Stimulated activated CD8-positive, alpha-beta memory T cell treated with anti-CD3 and anti-CD28 coated beads, Interleukin-2, amount 100 ng/mL, for 48 hours (primary cell): ENCODE data around the gene RSAD1.
A peak's percentile ranks its signal among the peaks of the same experiment; 100 is the strongest.

Experiments used
- DNase-seq, 2 donors: peaks; one replicate each; pipeline ENCODE4 v3.0.0-alpha.2; 2020; ENCODE audit warnings: low read depth in 2 of 2

The RSAD1 gene

GRCh38 chr17:50478391-50479381, at the start of gene RSAD1:
Gene RSAD1 (plus strand): TSS chr17:50478860. CDS start chr17:50478885, 25 bp downstream.
- peak; percentile 78 to 79 for DNase-seq

GRCh38 chr17:50429793-50430192, 48.9 kb upstream of the RSAD1 start:
- no peak for DNase-seq

GRCh38 chr17:50430821-50431618, 47.6 kb upstream of the RSAD1 start:
- DNase-seq = no peak

DNA sequence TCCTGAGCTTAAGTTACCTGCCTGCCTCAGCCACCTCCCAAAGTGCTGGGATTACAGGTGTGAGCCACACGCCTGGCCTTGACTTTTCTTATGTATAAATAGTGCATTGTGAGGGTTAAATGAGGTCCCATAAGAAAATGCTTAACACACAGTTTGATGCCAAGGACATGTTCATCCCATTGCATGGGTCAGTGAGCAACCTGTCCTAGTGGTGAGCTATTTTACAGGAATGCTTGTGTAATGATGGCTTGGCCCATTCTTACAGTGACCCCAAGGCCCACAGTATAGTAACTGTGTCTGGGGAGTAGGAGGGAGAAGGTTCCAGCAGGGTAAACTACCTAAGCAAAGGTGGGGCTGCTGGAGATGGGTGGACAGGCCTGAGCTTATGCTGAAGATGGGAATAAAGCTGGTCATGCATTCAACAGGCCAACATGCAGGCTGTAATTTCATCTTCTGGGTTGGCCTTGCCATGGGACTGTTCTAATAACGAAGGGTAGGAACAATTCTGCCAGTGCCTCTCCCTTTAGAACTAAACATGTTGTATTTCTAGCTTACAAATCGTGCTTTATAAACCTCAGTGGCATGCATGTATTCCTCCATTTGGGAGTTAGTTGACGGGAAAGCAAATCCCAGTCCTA, 46.4 kb upstream of the RSAD1 start:
- DNase-seq = no peak

GRCh38 chr17:50437409-50437808, 41.3 kb upstream of the RSAD1 start:
- DNase-seq = no peak

DNA sequence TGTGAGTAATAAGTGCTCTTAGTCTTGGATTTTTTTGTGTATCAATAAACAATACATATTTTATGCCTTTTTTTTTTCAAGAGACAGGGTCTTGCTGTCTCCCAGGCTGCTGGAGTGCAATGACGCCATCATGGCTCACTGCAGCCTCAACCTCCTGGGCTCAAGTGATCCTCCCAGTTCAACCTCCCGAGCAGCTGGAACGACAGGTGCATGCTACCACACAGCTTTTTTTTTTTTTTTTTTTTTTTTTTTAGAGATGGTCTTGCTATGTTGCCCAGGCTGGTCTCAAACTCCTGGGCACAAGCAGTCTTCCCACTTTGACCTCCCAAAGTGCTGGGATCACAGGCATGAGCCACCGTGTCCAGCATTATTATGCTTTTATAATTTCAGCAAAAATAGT, 39.7 kb upstream of the RSAD1 start:
- DNase-seq = no peak

GRCh38 chr17:50440172-50440837, 38.4 kb upstream of the RSAD1 start:
- DNase-seq = no peak

GRCh38 chr17:50440838-50441829, 37.5 kb upstream of the RSAD1 start:
- no peak for DNase-seq

- no peak for DNase-seq
Observed at GRCh38 chr17:50443505-50443974, 35.1 kb upstream of the RSAD1 start.

DNA sequence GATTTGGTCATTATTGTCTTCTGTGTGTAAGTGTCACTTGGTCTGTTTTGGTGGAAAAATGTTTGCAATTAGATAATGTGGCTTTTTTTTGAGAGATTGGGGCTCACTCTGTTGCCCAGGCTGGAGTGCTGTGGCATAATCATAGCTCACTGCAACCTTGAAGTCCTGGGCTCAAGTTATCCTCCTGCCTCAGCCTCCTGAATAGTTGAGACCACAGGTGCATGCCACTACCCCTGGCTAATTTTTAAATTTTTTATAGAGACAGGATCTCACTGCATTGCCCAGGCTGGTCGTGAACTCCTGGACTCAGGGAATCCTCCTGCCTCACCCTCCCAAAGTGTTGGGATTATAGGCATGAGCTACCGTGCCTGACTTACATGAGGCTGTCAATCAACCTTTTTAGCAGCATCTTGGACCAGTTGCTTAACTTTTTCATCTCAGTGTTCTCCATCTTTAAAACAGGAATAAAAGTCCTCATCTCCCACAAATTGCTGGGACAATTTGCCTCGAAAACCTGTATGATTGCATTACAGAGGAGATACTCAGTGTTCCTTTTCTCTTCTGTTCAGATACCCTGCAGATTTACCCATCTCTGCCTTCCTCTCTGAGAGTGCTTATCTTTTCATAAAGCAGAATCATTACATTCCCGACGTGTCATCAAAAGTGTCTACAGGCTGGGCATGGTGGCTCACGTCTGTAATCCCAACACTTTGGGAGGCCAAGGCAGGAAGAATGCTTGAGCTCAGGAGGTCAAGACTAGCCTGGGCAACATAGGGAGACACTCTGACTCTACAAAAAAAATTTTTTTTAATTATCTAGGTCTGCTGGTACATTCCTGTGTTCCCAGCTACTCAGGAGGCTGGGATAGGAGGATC, 33.6 kb upstream of the RSAD1 start:
- no peak for DNase-seq

DNA sequence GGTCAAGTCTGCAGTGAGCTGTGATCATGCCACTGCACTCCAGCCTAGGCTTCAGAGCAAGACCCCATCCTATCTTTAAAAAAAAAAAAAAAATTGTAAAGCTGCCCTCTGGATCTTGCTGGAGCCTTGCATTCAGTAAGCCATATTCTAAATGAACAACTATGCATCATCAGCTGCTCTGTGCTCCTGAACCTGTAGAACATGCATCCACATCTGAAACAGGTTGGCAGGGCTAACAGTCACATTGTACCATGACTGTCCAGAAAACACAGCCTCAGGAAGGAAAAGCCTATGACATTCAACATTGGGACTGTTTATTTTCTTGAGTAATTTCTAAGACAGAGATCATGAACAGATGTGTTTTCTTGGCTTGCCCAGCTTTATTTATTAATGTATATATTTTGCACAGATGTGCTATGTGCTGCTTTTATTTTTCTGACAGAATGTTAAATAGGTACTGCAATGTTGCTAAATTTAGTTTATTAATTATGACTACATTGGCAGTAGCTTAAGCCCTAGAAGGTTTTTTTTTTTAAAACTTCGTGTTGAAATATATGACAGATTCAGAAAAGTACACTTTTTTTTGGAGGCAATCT, 32.8 kb upstream of the RSAD1 start:
- DNase-seq = no peak

DNA sequence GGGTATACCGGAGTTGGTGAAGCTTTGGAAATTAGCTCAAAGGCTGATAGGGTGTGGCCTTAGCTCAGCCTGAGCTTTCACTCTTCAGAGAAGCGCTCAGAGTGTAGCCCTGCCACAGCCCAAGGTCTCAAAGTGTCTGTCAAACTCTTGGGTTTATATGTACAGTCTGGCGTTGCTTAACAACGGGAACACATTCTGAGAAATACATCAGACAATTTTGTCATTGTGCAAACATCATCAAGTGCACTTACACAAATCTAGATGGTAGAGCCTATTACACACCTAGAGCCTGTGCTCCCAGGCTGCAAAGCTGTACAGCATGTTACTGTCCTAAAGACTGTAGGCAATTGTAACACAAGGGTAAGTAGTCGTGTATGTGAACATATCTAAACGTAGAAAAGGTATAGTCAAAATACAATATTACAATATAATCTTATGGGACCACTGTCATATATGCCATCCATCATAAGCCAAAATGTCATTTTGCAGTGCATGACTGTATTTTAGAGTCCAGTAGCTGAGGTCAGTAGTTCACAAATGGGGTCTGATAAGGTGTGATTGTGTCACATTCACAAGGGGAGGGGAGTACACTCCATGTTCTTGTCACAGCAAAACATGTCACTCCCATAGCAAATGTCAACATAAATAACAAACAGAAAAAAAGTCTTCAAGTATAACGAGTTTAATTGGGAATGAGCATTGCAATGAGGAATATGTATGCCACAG, 30.6 kb upstream of the RSAD1 start:
- DNase-seq = no peak

- DNase-seq = no peak
Observed at GRCh38 chr17:50448643-50449042, 30.0 kb upstream of the RSAD1 start.

DNA sequence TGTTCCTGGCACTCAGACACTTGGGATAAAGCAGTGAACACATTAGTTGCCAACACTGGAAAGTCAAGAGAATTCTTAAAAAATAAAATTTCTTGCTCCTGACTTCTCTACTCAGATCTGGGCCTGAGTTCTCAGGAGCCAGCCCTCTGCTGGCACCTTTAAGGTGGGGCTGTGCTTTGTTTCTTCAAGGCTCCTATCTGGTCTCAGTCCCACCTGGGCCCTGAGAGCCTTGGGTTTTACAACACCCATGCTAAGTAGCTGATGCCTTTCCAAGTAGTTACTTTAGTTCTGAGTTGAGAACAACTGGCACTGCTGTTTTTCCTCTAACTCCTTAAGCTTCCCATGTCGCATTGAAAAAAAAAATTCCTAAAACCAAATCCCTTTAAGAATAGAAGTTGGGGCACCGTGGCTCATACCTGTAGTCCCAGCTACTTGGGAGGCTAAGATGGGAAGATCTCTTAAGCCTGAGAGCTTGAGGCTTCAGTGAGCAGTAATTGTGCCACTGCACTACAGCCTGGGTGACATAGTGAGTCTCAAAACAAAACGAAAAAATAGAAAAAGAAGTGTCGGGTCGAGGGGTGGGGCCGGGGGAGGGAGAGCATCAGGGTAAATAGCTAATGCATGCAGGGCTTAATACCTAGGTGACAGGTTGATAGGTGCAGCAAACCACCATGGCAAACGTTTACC, 26.6 kb upstream of the RSAD1 start:
- no peak for DNase-seq

GRCh38 chr17:50452630-50453300, 25.9 kb upstream of the RSAD1 start:
- DNase-seq = no peak

- no peak for DNase-seq
Observed at GRCh38 chr17:50453901-50454300, 24.8 kb upstream of the RSAD1 start.

DNA sequence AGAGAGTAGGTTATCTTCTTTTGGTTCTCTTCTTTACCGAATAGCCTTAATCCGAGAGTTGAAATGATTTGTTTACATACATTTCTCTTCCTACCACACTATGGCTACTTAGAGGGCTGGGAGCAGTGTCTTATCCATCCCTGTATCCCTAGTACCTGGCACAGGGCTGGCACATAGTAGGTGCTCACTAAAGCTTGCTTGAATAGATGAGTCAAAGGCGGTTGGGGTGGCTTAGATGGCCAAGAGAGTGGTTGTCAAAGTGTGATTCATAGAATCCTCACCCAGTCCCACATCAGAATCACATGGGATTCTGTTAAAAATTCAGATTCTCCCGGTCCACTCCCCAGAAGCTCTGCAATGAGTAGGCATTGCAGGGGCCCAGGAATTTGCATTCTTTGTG, 21.0 kb upstream of the RSAD1 start:
- DNase-seq = no peak
